SKM-1 treated with dmso at 0.1 percent for 144 hours (cell line): ENCODE data around the gene KIAA1328.

Experiments
- DNase-seq: peaks from one replicate; lab custom pipeline; 2025; ENCODE audit not compliant: unreplicated experiment; lab: John Stamatoyannopoulos, UW

KIAA1328 gene

DNA sequence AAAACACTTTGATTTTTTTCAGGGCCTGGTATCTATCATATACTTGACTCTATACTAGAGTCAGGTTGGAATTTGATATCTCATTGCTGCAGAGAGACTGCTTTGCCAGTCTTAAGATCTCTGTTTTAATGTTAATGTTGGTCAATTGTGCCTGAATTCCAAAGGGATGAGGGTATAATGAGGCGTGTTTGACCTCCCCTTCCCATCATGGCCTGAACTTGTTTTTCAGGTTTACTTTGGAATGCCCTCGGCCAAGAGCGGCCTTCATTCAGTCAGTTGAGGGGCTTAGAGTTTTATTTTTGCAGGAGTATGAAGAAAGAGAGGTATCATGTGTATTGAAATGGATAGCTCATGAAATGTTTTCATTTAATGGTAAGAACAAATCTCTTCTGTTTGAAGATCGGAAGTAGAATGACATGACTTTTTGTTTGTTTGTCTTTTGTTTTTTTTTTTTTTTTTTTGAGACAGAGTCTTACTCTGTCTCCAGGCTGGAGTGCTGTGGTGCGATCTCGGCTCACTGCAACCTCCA lies 119.0 kb downstream of the KIAA1328 start:
- no peak for DNase-seq

DNA sequence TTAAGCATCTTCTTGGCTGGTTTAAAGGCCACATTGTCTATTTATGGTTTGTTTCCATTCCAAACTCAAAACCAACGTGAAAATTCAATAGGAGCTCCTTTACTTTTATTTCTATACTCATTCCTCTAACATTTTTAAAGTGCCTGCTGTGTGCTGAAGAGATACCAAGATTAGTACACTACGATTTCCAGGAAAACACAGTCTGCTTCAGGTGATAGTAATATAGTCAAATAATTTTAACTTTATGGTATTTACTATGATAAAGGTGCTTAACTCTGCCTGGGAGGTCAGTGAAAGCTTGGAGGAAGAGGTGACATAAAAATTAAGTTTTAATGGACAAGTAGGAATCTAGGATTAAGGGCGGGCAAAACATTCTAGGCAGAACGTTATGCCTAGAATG lies 121.4 kb downstream of the KIAA1328 start:
- DNase-seq: no peak

GRCh38 chr18:36950960-36951359 lies 122.0 kb downstream of the KIAA1328 start:
- no peak for DNase-seq

DNA sequence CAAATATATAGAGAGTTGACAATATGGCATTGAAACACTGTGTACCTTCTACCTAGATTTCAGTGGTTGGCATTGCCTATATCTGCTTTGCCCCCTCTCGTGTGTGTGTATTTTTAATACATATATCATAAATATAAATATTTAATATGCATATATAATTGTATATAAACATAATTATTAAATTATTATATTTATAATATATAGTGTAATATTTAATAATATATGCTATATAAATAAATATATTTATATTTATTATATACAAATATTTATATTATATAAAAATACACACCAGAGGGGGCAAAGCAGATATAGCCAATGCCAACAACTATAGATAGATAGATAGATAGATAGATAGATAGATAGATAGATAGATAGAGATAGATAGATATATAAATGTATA lies 124.1 kb downstream of the KIAA1328 start:
- no peak for DNase-seq

- DNase-seq: no peak
These were observed 131.1 kb downstream of the KIAA1328 start for GRCh38 chr18:36960038-36960437.

DNA sequence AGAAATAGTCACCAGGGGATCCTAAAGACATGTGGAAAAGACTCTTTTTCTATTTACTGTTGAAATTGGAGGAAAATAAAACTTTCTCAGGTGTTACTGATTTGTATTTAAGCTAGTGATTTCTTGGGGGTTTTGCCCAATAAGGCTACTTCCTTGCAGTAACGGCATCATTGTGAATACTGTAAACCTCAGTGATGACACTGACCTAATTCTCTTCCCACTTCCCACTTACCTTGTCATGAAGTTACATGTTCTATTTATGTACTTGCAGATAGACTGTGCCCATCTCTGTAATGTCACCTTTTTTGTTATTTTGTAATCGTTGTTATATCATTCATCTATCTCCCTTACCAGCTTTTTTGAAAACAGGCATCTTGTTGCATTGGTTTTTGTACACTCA lies 134.5 kb downstream of the KIAA1328 start:
- no peak for DNase-seq

- DNase-seq: no peak
These were observed 145.8 kb downstream of the KIAA1328 start for GRCh38 chr18:36974686-36975085.

DNA sequence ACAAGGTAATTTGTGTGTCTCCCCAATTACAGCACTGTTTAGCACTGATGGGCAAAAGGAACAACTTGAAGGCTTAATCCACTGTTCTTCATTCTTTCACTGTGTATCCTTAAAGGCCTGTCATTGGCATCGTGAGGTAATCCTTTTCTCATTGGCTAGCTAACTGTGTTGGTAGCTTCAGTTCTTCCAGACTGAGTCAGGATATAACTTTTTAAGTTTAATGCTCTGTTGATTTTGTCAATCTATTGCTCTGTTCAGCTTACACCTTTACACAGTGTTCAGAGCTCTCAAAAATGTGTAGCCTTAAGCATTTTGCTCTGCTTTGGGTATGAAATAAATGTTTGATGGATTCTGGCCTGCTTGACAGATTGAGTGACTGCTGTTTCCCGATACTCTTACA lies 148.2 kb downstream of the KIAA1328 start:
- no peak for DNase-seq

GRCh38 chr18:36993068-36993467 lies 164.1 kb downstream of the KIAA1328 start:
- DNase-seq: no peak

- DNase-seq: no peak
These were observed 177.8 kb downstream of the KIAA1328 start for GRCh38 chr18:37006742-37007141.

- no peak for DNase-seq
These were observed 183.5 kb downstream of the KIAA1328 start for GRCh38 chr18:37012452-37012851.

DNA sequence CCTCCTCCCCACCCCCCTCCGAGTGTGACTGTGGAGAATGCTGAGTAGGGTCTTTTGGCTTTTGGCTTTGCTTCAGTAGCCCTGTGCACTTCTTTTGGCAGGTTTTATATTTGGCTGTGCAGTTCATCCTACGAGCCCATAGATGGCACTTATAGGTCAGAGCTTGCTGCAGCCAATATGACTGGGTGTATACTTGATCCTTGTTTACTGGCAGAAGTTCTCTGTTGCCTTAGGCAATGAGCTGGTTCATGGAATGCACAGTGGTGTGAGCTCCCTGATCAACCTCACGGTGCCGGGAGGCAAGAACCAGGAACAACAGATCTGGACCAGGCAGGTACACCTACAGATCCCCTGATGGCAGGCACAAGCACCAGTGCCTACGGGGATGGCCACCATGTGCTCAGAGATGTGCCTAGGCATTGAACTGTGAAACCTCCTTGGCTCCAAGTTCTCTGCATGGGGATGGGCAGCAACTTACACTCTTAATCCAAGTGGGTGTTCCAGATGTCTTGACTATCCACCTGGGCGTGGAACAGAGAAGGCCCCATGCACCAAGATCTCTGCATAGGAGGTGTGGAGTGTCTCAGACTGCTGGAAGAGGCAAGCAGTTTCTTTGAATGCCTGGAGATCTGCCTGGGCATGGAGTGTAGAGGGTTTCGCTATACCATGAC lies 190.4 kb downstream of the KIAA1328 start:
- DNase-seq: no peak

- DNase-seq: no peak
These were observed 204.5 kb downstream of the KIAA1328 start for GRCh38 chr18:37033419-37033818.

GRCh38 chr18:37042381-37042780 lies 213.5 kb downstream of the KIAA1328 start:
- no peak for DNase-seq

DNA sequence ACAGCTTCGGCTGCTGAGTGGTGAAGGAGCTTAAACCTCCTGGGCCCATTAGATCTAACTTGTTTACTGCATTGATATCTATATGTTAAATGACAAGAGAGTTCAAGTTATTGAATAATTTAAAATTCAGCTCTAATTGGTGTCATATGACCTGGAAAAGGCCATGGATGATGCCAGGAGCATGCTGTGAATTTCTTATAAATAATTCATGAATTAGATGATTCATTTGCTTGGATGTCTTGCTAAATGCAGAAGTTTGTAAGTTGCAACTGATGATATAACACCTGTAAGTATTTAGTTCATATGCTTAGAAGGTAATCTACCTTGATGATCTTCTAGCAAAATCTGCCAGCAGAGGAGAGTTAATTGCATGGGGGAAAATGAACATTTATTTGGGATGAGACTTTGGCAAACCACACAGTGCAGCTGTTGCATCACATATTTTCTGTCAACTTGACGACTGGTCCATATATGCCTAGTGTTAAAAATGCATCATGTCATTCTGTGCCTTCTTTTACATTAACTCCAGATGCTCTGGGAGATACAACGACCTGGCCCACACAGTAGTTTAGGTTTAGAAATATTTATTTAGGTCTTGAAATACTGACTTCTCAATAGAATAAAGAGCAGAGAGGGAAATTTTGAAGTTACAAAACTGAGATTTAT lies 226.3 kb downstream of the KIAA1328 start:
- no peak for DNase-seq

- no peak for DNase-seq
These were observed 235.3 kb downstream of the KIAA1328 start for GRCh38 chr18:37064187-37064586.

- no peak for DNase-seq
These were observed 236.3 kb downstream of the KIAA1328 start for GRCh38 chr18:37065254-37065653.

DNA sequence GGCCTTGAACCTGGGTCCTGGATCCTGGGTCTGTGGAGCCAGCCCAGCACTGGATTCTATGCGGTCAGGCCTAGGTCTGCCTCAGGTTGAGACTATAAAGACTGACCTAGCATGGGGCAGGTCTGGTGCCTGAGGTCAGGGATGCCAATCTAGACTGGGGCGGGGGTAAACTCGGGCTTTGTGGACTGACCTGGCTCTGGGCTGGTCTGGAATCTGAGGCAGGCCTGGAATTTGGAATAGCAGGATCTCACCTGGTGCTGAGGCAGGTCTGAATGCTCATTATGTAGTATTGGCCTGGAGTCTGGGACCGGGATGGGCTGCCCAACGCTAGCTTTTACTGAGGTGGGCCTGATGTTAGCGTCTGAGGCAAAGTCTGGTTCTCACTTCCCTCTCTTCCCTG lies 256.0 kb downstream of the KIAA1328 start:
- no peak for DNase-seq

- DNase-seq: no peak
These were observed 256.4 kb downstream of the KIAA1328 start for GRCh38 chr18:37085362-37085761.

DNA sequence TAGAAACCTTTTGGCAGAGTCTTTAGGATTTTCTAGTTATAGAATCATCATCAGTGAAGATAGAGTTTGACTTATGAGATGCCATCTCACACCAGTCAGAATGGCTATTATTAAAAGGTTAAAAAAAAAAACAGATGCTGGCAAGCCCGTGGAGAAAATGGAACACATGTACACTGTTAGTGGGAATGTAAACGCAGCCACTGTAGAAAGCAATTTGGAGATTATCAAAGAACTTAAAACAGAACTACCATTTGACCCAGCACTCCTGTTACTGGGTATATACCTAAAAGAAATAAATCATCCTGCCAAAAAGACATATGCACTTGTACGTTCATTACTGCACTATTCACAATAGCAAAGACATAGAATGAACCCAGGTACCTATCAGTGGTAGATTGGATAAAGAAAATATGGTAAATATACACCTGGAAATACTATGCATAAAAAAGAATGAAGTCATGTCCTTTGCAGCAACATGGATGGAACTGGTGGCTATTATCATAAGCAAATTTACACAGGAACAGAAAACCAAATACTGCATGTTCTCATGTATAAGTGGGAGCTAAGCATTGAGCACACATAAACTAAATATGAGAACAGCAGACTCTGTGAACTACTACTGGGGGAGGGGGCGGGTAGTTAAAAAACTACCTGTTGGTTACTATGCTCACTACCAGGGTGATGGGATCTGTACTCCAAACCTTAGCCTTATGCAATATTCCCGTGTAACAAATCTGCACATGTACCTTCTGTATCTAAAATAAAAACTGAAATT lies 279.0 kb downstream of the KIAA1328 start:
- no peak for DNase-seq

DNA sequence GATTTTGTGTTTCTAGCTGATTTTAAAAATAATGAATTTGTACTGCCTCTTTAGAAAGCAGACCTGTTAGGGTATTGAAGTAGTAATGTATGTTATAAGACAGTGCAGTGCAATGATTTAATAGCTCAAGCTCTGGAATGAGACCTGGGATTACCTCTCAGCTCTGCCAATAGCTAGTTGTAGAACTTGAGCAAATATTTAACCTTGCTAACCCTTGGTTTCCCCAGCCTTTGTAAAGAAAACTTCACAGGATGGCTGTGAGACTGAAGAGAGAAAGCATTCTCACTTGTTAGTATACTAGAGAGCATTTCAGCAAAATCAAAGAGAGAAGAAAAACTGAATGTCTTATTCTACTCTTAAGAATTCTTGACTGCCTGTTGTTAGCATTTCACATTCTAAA lies 293.9 kb downstream of the KIAA1328 start:
- no peak for DNase-seq

- DNase-seq: no peak
These were observed 295.6 kb downstream of the KIAA1328 start for GRCh38 chr18:37124516-37124915.
